HG03432 (cell line): ENCODE measurements around the gene GJA8.
"Not testable (repeated sequence)": the region's sequence is repeated elsewhere in the genome, so short reads cannot be mapped to it uniquely, and the experiment has no call there.

Source experiments
- ATAC-seq: cut with Tn5 transposase; IDR thresholded peaks from one replicate; pipeline ENCODE4 v1.9.1; 2021; ENCODE audit warnings: mild to moderate bottlenecking, moderate library complexity; ENCODE audit not compliant: unreplicated experiment

Gene GJA8

DNA sequence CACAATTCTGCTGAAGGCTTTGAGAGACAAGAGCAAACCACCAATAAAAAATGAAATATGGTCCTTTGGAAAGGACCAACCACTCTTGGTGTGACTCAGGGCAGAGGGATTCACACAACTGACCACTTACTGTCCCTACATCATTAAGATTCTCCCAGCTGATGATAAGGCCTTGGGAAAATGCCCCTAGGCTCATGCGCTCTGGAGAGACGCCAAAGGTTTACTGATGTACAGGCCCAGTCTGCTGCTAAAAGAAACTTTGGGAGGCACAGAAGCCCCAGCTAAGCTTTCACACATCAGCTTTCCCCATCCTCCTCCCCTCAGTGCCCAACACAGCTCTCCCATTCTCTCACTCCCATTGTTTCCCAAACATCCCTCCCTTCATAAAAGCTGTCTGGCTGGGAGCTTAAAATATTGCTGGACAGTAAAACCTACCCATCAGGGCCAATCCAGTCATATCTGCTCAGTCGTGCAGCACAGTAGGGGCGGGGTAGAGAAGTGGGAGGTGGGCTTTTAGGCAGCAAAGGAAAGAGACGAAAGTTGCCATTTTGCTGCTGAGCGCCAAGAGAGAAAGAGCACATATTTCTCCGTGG lies at the start of gene GJA8:
Gene GJA8 (plus strand): TSS at position 543 of the 593 bp plus-strand sequence. CDS start 5,161 bp downstream, outside the sequence.
- ATAC-seq, result no peak

DNA sequence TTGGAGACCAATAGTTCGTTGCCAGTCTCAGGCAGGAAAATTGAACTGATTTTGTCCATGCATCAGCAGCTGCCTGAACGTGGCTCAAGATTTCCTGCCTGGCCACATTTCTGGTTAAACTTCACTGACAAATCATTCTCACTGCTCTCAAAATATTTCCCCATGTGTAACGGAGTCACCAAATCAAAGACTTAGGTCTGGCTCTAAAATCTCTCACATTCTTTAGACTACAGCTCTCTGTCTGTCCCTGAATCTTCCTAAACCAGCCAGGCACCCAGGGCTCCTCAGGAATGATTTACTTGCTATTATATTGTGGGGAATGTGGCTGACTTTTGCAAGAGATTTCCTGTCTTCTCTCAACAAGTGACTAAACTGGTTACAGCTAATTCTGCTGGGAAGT lies 49.2 kb upstream of the GJA8 start:
- no peak for ATAC-seq

DNA sequence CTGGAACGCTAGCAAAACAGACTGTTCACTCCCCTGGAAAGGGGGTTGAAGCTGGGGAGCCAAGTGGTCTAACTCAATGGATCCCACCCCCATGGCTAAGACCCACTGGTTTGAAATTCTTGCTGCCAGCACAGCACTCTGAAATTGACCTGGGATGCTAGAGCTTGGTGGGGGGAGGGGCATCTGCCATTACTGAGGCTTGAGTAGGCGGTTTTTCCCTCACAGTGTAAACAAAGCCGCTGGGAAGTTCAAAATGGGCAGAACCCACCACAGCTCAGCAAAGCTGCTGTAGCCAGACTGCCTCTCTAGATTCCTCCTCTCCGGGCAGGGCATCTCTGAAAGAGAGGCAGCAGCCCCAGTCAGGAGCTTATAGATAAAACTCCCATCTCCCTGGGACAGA lies 47.6 kb upstream of the GJA8 start:
- ATAC-seq, result not testable (repeated sequence)

DNA sequence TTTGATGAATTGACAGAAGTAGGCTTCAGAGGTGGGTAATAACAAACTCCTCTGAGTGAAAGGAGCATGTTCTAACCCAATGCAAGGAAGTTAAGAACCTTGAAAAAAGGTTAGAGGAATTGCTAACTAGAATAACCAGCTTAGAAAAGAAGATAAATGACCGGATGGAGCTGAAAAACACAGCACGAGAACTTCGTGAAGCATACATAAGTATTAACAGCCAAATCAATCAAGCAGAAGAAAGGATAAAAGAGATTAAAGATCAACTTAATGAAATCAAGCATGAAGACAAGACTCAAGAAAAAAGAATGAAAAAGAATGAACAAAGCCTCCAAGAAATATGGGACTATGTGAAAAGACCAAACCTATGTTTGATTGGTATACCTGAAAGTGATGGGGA lies 46.6 kb upstream of the GJA8 start:
- not testable (repeated sequence) for ATAC-seq

DNA sequence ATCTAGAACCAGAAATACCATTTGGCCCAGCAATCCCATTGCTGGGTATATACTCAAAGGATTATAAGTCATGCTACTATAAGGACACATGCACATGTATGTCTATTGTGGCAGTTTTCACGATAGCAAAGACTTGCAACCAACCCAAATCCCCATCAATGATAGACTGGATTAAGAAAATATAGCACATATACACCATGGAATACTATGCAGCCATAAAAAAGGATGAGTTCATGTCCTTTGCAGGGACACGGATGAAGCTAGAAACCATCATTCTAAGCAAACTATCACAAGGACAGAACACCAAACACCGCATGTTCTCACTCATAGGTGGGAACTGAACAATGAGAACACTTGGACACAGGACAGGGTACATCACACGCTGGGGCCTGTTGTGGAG lies 35.4 kb upstream of the GJA8 start:
- not testable (repeated sequence) for ATAC-seq

DNA sequence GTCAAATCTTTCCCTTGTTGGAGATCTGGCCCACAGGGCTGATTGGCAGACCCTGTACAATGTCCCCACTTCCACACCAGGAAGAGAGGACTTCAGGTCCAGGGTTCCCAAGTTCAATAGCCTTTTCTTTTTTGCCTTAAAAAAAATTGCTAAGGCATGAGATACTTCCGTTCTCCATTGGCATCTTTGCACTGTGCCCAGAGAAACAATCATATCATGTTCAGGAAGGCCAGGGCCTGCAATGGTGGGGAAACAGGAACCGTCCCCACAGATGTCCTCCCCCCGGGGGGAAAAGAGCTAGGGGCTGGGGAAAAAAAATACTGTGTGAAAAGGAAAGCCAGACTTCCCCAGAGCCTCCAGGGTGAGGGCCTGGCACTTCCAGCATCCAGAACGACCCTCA lies 24.6 kb upstream of the GJA8 start:
- ATAC-seq, result no peak

DNA sequence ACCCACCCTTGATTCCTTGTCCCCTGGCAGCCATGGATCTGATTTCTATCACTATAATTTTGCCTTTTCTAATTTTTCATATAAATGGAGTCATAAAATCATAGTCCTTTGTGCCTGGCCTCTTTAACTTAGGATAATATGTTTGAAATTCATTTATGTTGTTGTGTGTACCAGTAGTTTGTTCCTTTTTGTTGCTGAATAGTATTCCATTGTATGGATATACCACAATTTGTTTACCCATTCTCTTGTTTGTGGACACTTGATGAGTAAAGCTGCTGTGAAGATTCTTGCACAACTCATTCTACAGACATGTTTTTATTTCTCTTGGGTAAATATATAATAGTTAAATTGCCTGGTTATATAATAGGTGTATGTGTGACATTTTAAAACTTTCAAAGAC lies 22.7 kb upstream of the GJA8 start:
- no peak for ATAC-seq

DNA sequence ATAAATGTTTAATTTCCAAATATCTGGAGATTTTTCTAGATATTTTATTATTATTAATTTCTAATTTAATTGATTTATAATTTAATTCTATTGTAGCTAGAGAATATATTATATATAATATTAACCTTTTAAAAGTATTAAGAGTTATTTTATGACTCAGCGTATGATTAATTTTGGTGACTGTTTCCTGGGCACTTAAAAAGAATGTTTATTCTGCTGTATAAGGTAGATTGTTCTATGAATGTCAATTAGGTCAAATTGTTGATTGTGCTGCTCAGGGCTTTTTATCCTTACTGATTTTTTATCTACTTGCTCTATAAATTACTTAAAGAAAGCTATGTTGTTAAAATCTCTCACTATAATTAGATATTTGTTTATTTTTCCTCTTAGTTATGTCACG lies 20.1 kb upstream of the GJA8 start:
- no peak for ATAC-seq

DNA sequence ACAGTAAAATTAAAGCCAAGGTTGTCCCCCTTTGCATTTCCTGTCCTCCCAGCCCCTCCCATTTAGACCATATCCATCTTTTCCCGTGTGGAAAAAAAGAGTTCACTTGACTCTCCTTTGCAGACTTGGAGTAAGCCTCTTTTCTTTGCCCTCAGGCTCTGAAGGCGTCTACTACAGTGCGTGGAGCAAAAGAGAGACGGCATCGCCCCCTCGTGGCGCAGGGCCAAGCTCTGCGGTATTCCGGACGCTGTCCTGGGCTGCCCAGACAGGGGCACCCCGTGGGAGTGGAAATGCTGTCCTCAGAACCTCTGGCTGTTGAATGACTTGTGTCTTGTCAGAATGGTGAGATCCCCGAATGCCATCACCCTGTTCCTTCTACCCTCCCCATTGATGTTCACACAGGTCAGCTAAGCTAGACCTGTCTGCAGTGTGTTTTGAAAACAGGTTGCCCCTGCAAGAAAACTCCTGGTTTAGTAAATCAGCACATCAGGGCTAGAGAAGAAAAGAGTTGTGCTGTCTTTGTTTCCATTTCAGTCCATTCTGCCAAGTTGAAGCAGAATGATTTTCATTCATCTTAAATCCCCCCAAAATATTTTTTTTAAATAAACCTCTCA lies 12.3 kb upstream of the GJA8 start:
- ATAC-seq, result peak; percentile 82

DNA sequence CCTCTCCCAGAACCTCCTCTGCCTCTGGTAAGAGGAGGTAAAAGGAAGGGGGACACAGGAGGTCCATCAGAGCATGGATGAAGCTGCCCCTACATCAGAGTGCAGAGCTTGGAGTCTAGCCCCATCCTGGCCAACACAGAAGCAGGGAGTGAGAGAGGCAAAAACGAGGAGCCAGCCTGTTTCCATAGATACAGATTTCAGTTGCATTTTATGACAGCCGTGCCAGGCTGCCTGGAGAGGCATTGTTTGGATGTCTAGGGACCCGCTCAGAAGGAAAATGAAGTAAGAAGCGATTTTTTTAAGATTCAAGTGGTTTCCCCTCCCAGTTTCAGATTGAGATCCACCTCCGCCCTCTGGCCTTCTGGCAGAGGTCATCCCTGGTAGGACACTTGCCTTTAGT lies 11.5 kb upstream of the GJA8 start:
- ATAC-seq, result no peak

DNA sequence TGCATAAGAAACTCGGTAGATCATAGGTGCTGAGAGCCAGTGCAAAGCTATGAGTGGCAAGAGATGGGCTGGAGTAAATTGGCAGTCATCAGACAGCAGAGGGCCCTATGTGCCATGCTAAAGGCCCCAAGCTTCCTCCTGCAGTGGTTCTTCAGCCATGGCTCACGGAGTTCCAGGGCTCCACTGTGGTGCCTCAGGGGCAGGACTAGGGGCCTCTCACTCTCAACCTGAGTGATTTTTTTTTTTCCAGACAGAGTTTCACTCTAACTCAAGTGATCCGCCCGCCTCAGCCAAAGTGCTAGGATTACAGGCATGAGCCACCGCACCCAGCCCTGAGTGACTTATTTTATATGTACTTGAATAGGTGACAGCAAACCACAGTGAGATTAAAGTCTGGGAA lies 10.4 kb upstream of the GJA8 start:
- ATAC-seq, result no peak

DNA sequence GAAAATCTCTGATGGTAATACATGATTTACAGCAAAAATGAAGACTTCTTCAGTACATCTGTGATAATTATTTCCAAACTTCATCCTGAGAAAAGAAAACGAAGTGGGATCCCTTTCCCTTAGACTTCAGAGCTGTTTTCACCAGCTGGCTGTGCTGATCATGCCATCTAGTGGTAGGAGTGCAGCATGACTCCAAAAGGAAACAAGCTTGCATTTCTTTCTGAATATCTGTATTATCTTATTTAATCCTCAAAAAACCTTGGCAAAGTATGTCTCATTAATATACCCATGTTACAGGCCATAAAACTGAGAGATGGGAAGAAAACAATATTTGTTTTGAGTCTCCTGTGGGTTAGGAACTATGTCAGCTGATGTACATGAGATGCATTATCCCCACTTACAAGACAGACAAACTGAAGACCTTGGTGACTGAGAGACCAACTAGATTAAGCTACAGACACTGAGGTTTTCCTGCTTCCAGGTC lies 9.8 kb upstream of the GJA8 start:
- ATAC-seq, result no peak

DNA sequence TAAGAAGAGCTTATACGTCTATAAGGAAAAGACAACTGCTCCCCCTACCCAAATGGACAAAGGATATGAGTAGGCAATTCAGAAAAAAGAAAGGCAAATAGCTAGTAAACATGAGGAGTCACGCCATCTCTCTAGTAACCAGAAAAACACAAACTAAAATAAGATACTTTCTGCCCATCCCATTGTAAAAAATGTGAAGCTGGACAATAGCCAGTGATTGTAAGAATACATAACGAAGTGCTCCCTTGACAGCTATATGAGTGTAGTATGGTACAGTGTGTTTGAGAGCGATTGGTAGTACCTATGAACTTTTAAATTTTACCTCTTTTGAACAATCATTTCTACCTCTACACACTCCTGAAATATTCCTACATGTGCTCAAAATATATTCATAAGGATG lies 7.5 kb upstream of the GJA8 start:
- ATAC-seq, result no peak

DNA sequence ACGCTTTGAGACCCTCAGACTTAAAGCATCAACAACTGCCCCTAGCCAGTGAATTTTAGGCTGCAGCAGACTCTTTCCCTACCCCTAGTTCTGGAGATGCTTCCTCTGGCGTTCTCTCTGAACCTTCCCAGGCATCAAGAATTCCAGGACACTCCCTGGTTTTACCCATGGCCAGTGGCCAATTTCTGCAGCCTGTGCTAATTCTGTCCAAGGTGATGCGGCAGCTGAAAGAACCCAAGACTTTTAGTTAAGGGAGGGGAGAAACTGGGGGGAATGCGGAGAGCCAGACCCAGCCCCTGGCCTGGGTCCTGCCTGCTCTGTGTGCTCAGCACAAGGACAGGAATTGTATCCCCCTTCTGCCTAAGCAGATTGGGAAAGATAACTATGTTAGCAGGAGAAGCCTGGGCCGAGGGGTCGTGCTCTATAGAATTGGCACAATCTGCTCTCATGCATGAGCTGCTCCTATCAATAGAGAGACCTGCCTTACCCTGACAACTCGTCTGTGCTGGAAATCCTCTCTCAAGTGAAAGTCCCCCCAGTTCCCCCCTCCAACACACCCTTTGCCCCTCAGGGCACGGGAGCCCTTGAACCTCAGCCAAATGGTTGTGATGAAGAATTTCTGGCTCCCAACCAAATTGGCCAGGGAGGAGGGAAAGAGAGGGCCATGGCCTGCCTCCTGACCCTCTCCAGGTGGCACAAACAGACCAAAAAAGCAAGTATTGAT lies 5.4 kb upstream of the GJA8 start:
- no peak for ATAC-seq

DNA sequence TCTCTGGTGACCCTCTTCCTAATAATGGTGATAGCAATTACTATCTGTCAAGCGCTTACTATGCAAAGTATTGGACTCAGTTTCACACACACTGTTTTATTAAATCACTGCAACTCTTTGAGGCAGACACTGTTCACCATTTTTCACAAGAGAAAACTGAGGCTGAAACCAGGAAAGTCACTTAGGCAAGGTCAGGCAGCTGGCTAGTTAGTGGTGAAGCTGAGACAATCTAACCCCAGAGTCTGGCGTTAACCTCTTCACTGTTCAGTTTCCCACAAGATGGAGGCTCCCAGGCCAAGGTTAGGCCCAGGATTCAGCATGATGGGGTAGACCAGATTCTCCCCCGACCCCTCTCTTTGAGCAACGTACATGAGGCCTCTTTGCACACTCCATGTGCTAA lies 4.8 kb upstream of the GJA8 start:
- ATAC-seq, result no peak

DNA sequence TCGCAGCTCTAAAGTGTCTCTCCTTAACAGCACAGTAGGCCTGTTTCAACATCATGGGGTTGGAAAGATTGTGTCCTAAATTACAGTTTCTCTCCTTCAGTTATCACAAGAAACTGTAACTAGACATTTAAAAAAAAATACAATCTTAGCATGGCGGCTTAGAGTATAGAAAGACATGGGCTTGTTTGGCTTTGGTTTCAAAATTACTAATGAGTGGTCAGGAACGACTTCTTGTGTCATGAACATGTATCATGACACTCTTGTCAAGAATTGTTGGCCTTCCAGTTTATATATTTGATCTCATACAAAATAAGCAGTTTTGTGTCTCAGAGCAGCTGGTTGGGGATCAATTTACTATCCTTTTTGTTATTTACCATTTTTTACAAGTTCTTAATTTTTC lies 2.1 kb downstream of the GJA8 start:
- no peak for ATAC-seq

DNA sequence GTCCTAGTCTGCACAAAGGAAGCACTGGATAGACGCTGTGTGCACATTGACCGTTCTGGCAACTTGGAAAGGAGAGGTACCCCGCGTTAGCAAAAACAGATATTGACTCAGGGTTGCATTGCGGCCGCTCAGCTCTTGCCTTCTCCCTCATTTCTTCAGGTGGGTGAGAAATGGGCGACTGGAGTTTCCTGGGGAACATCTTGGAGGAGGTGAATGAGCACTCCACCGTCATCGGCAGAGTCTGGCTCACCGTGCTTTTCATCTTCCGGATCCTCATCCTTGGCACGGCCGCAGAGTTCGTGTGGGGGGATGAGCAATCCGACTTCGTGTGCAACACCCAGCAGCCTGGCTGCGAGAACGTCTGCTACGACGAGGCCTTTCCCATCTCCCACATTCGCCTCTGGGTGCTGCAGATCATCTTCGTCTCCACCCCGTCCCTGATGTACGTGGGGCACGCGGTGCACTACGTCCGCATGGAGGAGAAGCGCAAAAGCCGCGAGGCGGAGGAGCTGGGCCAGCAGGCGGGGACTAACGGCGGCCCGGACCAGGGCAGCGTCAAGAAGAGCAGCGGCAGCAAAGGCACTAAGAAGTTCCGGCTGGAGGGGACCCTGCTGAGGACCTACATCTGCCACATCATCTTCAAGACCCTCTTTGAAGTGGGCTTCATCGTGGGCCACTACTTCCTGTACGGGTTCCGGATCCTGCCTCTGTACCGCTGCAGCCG lies 5.4 kb downstream of the GJA8 start:
- ATAC-seq, result no peak

DNA sequence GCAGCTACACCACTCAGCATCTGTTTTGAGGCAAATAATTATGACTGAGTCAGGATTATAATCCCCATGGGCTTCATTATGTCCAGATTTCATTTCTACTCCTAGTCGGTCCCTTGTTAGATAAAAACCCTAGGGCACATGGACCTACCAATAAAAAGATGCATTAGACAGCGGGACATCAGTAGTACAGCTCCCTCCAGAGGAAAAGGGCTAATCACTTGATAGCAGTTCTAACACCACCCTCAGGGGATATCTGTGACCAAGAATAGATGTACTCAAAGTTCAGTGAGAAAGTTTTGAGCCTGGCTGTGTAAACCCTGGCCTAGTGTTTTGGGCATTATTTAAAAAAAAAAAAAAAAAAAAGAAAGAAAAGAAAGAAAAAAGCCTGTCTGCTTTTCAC lies 10.0 kb downstream of the GJA8 start:
- no peak for ATAC-seq

DNA sequence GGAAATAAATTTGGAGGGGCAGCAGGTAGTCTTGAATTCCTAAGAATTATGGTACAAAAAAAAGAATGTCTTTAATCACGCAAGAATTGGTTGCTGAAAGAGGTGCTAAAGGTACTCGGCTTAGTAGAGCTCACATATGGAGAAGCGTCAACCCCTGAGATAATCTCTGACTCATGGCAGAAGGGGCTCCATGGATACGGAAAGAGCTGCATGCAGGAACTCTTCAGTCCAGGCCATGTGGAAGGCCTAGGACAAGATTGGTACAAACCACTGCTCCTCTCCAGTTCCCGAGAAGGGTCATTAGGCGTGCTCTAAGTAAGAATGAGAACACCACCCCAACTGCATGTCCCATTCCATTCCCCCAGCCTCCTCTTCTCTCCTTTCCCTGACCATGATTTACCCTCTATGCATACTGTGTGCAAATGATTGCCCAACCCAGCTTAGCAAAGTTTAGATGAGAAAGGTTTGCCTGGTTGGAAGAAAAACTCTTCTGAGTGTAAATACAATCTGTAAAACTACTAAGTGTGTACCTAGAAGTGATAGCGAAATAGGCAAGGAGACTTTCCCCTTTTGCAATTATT lies 10.9 kb downstream of the GJA8 start:
- no peak for ATAC-seq

DNA sequence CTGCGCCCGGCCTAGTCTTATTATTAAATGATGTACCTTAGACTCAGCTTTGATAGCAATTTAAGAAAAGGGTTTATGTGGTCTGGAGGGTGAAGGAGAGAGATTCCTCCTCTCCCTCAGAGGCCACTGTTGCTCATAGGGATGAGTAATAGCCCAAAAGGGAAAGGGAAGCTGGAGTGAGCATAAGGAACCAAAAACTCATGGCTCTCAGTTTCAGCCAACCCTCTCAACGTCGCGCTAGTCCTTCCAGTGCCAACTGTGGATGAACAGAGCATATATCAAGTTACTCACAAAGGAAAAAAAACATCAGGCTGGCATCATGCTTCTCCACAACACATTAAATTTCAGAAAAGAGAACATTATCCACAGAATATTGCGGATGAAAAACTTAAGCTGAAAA lies 17.3 kb downstream of the GJA8 start:
- ATAC-seq, result no peak

DNA sequence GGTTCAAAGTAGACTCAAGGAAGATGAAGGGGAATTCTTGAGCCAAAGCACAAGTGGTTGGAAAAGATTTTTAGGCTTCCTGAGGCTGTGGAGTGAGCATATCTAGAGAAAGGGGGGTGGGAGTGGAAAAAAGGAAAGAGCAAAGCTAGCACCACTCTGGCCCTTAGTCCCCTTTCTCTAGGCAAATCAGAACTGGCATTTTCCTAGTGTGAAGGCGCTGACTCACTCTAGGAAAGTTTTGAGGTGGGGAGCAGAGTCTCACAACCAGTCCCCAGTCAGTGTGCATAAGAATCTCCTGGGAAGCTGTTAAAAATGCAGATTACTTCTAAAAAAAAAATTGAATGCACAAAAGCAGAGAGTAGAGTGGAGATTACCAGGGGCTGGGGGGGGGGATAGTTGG lies 22.2 kb downstream of the GJA8 start:
- no peak for ATAC-seq
